Endothelial cell of umbilical vein (primary cell): ENCODE results near the gene CTH.

Experiments
- CTCF ChIP-seq, 2 donors: IDR thresholded peaks; 1 replicate in 1 of 2; 2 replicates in 1 of 2; pipeline ENCODE4 v1.5.1; 2011; ENCODE audit warnings: low read length in 2 of 2, mild to moderate bottlenecking in 2 of 2, moderate library complexity in 2 of 2, control low read depth in 1 of 2, inconsistent platforms in 1 of 2, low read depth in 1 of 2; ENCODE audit not compliant: insufficient read depth in 1 of 2; ENCODE audit errors: extremely low read depth in 1 of 2
- EZH2 ChIP-seq: IDR thresholded peaks from 2 replicates; pipeline ENCODE4 v1.6.1; 2012; ENCODE audit warnings: borderline replicate concordance, low read depth, mild to moderate bottlenecking, moderate library complexity, low read length, inconsistent platforms; ENCODE audit not compliant: severe bottlenecking
- FOS ChIP-seq: IDR thresholded peaks from 2 replicates; pipeline ENCODE4 v1.6.1; 2011; ENCODE audit warnings: mild to moderate bottlenecking, low read length, moderate library complexity, borderline replicate concordance; ENCODE audit not compliant: insufficient read depth
- GATA2 ChIP-seq: IDR thresholded peaks from 2 replicates; pipeline ENCODE4 v1.7.0; 2011; ENCODE audit warnings: low read depth, mild to moderate bottlenecking, moderate library complexity, mixed read lengths, low read length; ENCODE audit not compliant: insufficient read length, insufficient read depth
- JUN ChIP-seq: IDR thresholded peaks from 2 replicates; pipeline ENCODE4 v1.6.1; 2011; ENCODE audit warnings: borderline replicate concordance, low read depth; ENCODE audit not compliant: insufficient read length, insufficient read depth
- MAX ChIP-seq: IDR thresholded peaks from 2 replicates; pipeline ENCODE4 v1.6.1; 2011; ENCODE audit not compliant: insufficient read depth, insufficient read length
- MYC ChIP-seq: IDR thresholded peaks from one replicate; pipeline ENCODE4 v1.6.1; 2011; ENCODE audit warnings: mild to moderate bottlenecking, low read depth, low read length
- POLR2A ChIP-seq: IDR thresholded peaks from 2 replicates; pipeline ENCODE4 v1.6.1; 2012; ENCODE audit warnings: low read depth, mild to moderate bottlenecking, control low read depth, low read length
- POLR2AphosphoS5 ChIP-seq: IDR thresholded peaks from 2 replicates; pipeline ENCODE4 v1.6.1; 2012; ENCODE audit warnings: low read depth, mild to moderate bottlenecking, control low read depth, low read length, moderate library complexity; ENCODE audit not compliant: insufficient read depth

GRCh38 chr1:70400335-70400734 lies 10.7 kb upstream of the CTH start:
- TF ChIP-seq CTCF (IDR thresholded peaks at IDR 0.05; ENCODE audit: extremely low read depth in 1 of 2, insufficient read depth in 1 of 2, low read depth in 1 of 2, low read length in 2 of 2) (no peak), MYC (no peak), POLR2A (no peak), GATA2 (no peak), EZH2 (no peak), FOS (no peak), POLR2AphosphoS5 (no peak), MAX (no peak), JUN (no peak)
